ENCODE measurements around the gene ZNF654.

DNA sequence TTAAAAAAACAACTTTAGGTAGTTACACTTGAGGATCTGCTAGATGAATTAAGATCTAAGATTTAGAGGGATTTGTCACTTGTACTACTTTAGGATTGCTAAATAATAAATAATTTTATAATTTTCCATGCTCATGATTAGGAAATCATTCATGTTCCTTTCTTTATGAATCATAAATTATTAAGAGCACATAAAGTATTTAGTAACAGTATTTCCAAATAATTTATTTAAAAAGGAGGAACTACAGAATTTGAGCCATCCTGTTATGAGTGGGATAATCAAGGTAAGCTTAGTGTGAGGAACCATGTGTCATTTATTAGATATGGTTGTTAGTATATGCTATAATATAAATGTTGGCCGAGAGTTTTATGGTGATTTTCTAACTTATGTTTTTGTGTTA lies 53.2 kb downstream of the ZNF654 start:
- TF ChIP-seq, protein P1, sequence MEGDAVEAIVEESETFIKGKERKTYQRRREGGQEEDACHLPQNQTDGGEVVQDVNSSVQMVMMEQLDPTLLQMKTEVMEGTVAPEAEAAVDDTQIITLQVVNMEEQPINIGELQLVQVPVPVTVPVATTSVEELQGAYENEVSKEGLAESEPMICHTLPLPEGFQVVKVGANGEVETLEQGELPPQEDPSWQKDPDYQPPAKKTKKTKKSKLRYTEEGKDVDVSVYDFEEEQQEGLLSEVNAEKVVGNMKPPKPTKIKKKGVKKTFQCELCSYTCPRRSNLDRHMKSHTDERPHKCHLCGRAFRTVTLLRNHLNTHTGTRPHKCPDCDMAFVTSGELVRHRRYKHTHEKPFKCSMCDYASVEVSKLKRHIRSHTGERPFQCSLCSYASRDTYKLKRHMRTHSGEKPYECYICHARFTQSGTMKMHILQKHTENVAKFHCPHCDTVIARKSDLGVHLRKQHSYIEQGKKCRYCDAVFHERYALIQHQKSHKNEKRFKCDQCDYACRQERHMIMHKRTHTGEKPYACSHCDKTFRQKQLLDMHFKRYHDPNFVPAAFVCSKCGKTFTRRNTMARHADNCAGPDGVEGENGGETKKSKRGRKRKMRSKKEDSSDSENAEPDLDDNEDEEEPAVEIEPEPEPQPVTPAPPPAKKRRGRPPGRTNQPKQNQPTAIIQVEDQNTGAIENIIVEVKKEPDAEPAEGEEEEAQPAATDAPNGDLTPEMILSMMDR (IDR thresholded peaks at IDR 0.05) = no peak
- TF ChIP-seq POLR2A (IDR thresholded peaks at IDR 0.05) = no peak

Data from uterus (tissue), 2 donors.